Hair follicular keratinocyte (primary cell): ENCODE measurements around the gene MANSC4. TPM values are rescaled to one million over a fixed set of nuclear protein-coding genes. Genes with fewer than 3 reads are reported as not detected.

Experiments used
- total RNA-seq: library from RNA; depleted of rRNA; stranded (reverse); fragments of >200 nt; gene quantifications from 2 replicates; pipeline ENCODE4 v1.2.3, GENCODE V29; 2015

The MANSC4 gene
- not detected in 2 replicates for total RNA-seq

DNA sequence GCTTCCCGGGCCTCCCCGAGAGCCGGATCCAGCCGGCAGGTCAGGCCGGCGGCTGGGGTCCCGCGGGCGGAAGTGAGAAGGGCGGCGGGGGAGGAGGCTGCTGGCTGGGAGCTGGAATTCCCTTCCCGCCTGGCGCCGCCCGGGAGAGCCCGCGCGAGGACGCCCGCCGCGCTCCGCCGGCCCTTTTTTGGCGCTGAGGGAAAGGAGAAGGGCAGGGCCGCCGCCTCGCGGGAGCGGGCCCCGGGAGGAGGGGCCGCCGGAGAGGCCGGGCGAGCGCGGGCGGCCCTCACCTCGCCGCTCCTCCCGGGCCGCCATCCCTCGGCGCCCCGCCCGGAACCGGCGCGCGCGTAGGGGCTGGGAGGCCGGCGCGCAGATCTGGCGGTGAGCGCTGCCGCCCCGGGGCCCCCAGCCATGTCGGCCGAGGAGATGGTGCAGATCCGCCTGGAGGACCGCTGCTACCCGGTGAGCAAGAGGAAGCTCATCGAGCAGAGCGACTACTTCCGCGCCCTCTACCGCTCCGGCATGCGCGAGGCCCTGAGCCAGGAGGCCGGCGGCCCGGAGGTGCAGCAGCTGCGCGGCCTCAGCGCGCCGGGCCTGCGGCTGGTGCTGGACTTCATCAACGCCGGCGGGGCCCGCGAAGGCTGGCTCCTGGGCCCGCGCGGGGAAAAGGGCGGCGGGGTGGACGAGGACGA, at the start of gene MANSC4, which contains the start of gene KLHL42:
MANSC4 (minus strand) TSS at position 317 of the 692 bp plus-strand sequence. CDS start 8,960 bp downstream, outside the sequence.
KLHL42 (plus strand) TSS at position 314 of the 692 bp plus-strand sequence; CDS start at position 412, 98 bp downstream.

Other genes with a start within 250 kb of the MANSC4 start
- gene REP15, start 83.8 kb downstream of the MANSC4 start, total RNA-seq = 0.08 and 0.62 TPM in 2 replicates
- gene MRPS35, start 69.4 kb downstream of the MANSC4 start, total RNA-seq = 70.6 and 78.6 TPM in 2 replicates
- gene KLHL42, start within 50 bp of the MANSC4 start, total RNA-seq = 21.8 and 28.7 TPM in 2 replicates
- 243 and 391 TPM in 2 replicates for gene PTHLH, start 192.5 kb upstream of the MANSC4 start, total RNA-seq